ENCODE measurements around the gene CACNA1C. TPM values are rescaled to one million over a fixed set of nuclear protein-coding genes. Genes with fewer than 3 reads are reported as not detected.

Gene CACNA1C
- total and polyA plus RNA-seq, 2 donors (not counting 1 experiment from before 2014, with no cell fraction given), result 0.01 to 0.02 TPM

- DNase-seq (no peak), ATAC-seq (ENCODE audit: low read depth) (no peak)
- no peaks in the 10 kb centered on the region for H3K9me3 ChIP-seq (ENCODE audit: control extremely low read depth in 1 of 3, control insufficient read depth in 2 of 3, insufficient read depth in 1 of 3, low read length in 2 of 3)
- no peak overlapping the region for H3K4me2 ChIP-seq (replicated peaks; ENCODE audit: low read depth, low read length, poor library complexity, severe bottlenecking)
- Mint-ChIP-seq H3K27ac (no peak overlapping the region), H3K4me1 (peaks cover 15% of the 10 kb centered on the region), H3K4me3 (no peak overlapping the region), H3K27me3 (peaks cover 3% of the 10 kb centered on the region), H3K9me3 (ENCODE audit: insufficient read depth) (no peaks in the 10 kb centered on the region)
- no peak overlapping the region for H2AFZ ChIP-seq (ENCODE audit: insufficient read depth, low read depth, low read length, poor library complexity, severe bottlenecking)
- no peaks in the 10 kb centered on the region for H3K27me3 ChIP-seq (replicated peaks in 1 of 4; ENCODE audit: control extremely low read depth in 1 of 4, control insufficient read depth in 3 of 4, insufficient read depth in 4 of 4, low read length in 3 of 4)
- no peaks in the 10 kb centered on the region for H4K20me1 ChIP-seq (ENCODE audit: control insufficient read depth, insufficient read depth, low read length, poor library complexity, severe bottlenecking)
- H3K4me1 ChIP-seq (ENCODE audit: control insufficient read depth in 2 of 2, insufficient read depth in 2 of 2, low read length in 2 of 2), result peaks cover 4 to 12% of the 10 kb centered on the region in 2 donors
- H3K9ac ChIP-seq (ENCODE audit: low read length), result no peak overlapping the region
- intact Hi-C loops (cut with micrococcal nuclease), result no loop called here
- TF ChIP-seq EZH2 (IDR thresholded peaks at IDR 0.05; ENCODE audit: borderline replicate concordance, insufficient read depth, low read depth, low read length, poor library complexity, severe bottlenecking), result no peak
- no peak for TF ChIP-seq CTCF (IDR thresholded peaks at IDR 0.05)
- no peaks in the 10 kb centered on the region for H3K36me3 ChIP-seq (replicated peaks in 1 of 2; ENCODE audit: control extremely low read depth in 1 of 2, control insufficient read depth in 1 of 2, extremely low read depth in 1 of 2, insufficient read depth in 2 of 2, low read length in 1 of 2)
- no peak overlapping the region for H3K27ac ChIP-seq (ENCODE audit: low read length in 2 of 2)
- no peaks in the 10 kb centered on the region for H3K79me2 ChIP-seq (ENCODE audit: control insufficient read depth, insufficient read depth, low read length)
- ChIA-PET POLR2A (no interaction called here), CTCF (no interaction called here)
- WGBS (ENCODE audit: insufficient coverage), result 86% methylated on average over 4 of the region's 5 CpGs
- H3K4me3 ChIP-seq (ENCODE audit: control extremely low read depth in 1 of 5, extremely low read depth in 1 of 5, insufficient read depth in 1 of 5, low read depth in 2 of 5, low read length in 4 of 5), result no peak overlapping the region
Measured at GRCh38 chr12:2686280-2686646, 633.5 kb downstream of the CACNA1C start.

GRCh38 chr12:2687058-2687457 lies 634.3 kb downstream of the CACNA1C start:
- intact Hi-C loops (cut with micrococcal nuclease), result no loop called here
- no peaks in the 10 kb centered on the region for H3K79me2 ChIP-seq (ENCODE audit: control insufficient read depth, insufficient read depth, low read length)
- H3K9me3 ChIP-seq (ENCODE audit: control extremely low read depth in 1 of 3, control insufficient read depth in 2 of 3, insufficient read depth in 1 of 3, low read length in 2 of 3), result no peaks in the 10 kb centered on the region
- POLR2A ChIA-PET, result no interaction called here
- no peaks in the 10 kb centered on the region for H3K36me3 ChIP-seq (replicated peaks in 1 of 2; ENCODE audit: control extremely low read depth in 1 of 2, control insufficient read depth in 1 of 2, extremely low read depth in 1 of 2, insufficient read depth in 2 of 2, low read length in 1 of 2)
- H3K9ac ChIP-seq (ENCODE audit: low read length), result no peak overlapping the region
- CTCF ChIA-PET, result no interaction called here
- WGBS (ENCODE audit: insufficient coverage), result 97% methylated on average over 2 of the region's 5 CpGs
- DNase-seq (no peak), ATAC-seq (ENCODE audit: low read depth) (no peak)
- no peak overlapping the region for H3K27ac ChIP-seq (ENCODE audit: low read length in 2 of 2)
- TF ChIP-seq EZH2 (IDR thresholded peaks at IDR 0.05; ENCODE audit: borderline replicate concordance, insufficient read depth, low read depth, low read length, poor library complexity, severe bottlenecking) (no peak), CTCF (IDR thresholded peaks at IDR 0.05) (no peak)
- Mint-ChIP-seq H3K4me1 (peaks cover 18% of the 10 kb centered on the region), H3K27me3 (peaks cover 7% of the 10 kb centered on the region), H3K27ac (no peak overlapping the region), H3K4me3 (no peak overlapping the region), H3K9me3 (ENCODE audit: insufficient read depth) (no peaks in the 10 kb centered on the region)
- H4K20me1 ChIP-seq (ENCODE audit: control insufficient read depth, insufficient read depth, low read length, poor library complexity, severe bottlenecking), result no peaks in the 10 kb centered on the region
- H3K27me3 ChIP-seq (replicated peaks in 1 of 4; ENCODE audit: control extremely low read depth in 1 of 4, control insufficient read depth in 3 of 4, insufficient read depth in 4 of 4, low read length in 3 of 4), result no peaks in the 10 kb centered on the region
- no peak overlapping the region for H2AFZ ChIP-seq (ENCODE audit: insufficient read depth, low read depth, low read length, poor library complexity, severe bottlenecking)
- H3K4me3 ChIP-seq (ENCODE audit: control extremely low read depth in 1 of 5, extremely low read depth in 1 of 5, insufficient read depth in 1 of 5, low read depth in 2 of 5, low read length in 4 of 5), result no peak overlapping the region
- no peak overlapping the region for H3K4me2 ChIP-seq (replicated peaks; ENCODE audit: low read depth, low read length, poor library complexity, severe bottlenecking)
- H3K4me1 ChIP-seq (ENCODE audit: control insufficient read depth in 2 of 2, insufficient read depth in 2 of 2, low read length in 2 of 2), result peaks cover 4 to 13% of the 10 kb centered on the region in 2 donors

Data from B cell (primary cell).